Fibroblast of villous mesenchyme (primary cell): ENCODE results near the gene HPGD. TPM values are rescaled to one million over a fixed set of nuclear protein-coding genes. Genes with fewer than 3 reads are reported as not detected.

Experiments
- DNase-seq: peaks from one replicate; pipeline ENCODE4 v3.0.0-alpha.2; 2010; ENCODE audit warnings: low read depth
- H3K4me3 ChIP-seq: 2 replicates; pipeline ENCODE4 v1.5.1; 2011; ENCODE audit warnings: low read depth, mild to moderate bottlenecking, low read length
- total RNA-seq: library from RNA; depleted of rRNA; stranded (reverse); fragments of >200 nt; gene quantifications from 2 replicates; pipeline ENCODE4 v1.2.3, GENCODE V29; 2012
- TF ChIP-seq, protein P1 (sequence below): IDR thresholded peaks from 2 replicates; pipeline ENCODE4 v1.5.1; 2012; ENCODE audit warnings: low read depth, mild to moderate bottlenecking, low read length; ENCODE audit not compliant: insufficient read depth

Gene HPGD
- total RNA-seq, 1 donor = not detected

DNA sequence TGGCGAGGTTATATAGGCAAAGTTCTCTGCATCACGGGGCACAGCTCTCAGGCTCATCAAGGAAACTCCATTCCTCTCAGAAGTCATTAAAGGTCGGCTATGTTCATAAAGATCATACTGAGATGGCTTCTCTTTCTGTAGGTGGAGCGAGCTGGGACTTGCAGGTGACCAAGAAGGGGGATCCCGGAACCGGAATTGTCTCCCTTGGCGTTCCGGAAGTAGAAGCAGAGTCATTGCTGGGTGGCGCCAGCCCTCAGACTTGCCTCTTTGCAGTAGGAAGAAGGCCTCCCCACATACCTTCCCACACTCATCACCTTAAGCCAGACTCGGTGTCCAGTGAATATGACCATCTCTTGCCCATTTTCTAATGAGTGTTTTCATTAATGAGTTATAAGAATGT is 17.9 kb upstream of the HPGD start:
- no peak for DNase-seq
- no peak overlapping the region for H3K4me3 ChIP-seq
- TF ChIP-seq, protein P1, sequence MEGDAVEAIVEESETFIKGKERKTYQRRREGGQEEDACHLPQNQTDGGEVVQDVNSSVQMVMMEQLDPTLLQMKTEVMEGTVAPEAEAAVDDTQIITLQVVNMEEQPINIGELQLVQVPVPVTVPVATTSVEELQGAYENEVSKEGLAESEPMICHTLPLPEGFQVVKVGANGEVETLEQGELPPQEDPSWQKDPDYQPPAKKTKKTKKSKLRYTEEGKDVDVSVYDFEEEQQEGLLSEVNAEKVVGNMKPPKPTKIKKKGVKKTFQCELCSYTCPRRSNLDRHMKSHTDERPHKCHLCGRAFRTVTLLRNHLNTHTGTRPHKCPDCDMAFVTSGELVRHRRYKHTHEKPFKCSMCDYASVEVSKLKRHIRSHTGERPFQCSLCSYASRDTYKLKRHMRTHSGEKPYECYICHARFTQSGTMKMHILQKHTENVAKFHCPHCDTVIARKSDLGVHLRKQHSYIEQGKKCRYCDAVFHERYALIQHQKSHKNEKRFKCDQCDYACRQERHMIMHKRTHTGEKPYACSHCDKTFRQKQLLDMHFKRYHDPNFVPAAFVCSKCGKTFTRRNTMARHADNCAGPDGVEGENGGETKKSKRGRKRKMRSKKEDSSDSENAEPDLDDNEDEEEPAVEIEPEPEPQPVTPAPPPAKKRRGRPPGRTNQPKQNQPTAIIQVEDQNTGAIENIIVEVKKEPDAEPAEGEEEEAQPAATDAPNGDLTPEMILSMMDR = no peak

DNA sequence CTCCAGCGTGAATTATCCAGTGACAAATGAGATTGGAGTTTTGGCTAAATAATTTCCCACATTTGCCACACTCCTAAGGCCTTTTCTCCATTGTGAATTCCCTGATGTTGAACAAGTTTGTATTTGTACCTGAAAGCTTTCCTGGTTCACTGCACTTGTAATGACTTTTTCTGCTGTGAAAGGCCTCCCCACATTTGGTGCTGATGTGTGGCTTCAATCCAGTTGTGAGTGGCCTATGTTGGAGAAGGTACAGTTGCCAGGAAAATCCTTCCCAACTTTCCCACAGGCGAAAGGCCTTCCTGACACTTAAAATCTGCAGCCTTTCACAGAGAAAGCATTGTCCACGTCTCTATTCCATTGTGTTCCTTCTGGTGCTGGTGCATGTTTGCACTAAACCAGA is 17.3 kb upstream of the HPGD start:
- no peak overlapping the region for H3K4me3 ChIP-seq
- DNase-seq = no peak
- TF ChIP-seq, protein P1 = no peak

- peak; percentile 10 for DNase-seq
- TF ChIP-seq, protein P1 = no peak
- no peak overlapping the region for H3K4me3 ChIP-seq
Measured at GRCh38 chr4:174538876-174539250, 16.6 kb upstream of the HPGD start.

- DNase-seq = peak; percentile 28
- TF ChIP-seq, protein P1 = no peak
- H3K4me3 ChIP-seq = no peak overlapping the region
Measured at GRCh38 chr4:174538123-174538875, 16.0 kb upstream of the HPGD start.

GRCh38 chr4:174537634-174538033 is 15.3 kb upstream of the HPGD start:
- TF ChIP-seq, protein P1 = no peak

GRCh38 chr4:174534461-174534860 is 12.2 kb upstream of the HPGD start:
- TF ChIP-seq, protein P1 = no peak
- no peak overlapping the region for H3K4me3 ChIP-seq
- DNase-seq = no peak

More at GRCh38 chr4:174537634-174538033, 15.3 kb upstream of the HPGD start:
- no peak for DNase-seq
- H3K4me3 ChIP-seq = no peak overlapping the region

DNA sequence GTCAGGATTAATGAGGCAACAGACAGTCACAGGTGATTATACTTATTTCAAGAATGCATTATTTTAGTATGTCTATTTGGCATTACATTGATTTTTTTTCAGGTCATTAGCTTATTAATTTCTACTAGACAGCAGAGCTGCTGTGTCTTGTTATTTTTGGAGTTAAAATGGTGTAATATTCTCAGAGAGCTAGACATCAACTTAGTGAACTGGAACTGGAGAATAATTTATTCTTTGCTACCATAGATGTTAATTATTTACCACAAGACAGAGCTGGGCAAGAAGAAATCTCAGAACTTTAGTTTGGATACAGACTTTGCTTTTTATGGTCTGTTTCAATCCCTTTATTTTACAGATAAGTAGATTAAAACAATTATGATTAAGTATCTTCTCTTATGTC is 10.2 kb upstream of the HPGD start:
- DNase-seq = no peak
- TF ChIP-seq, protein P1 = no peak
- no peak overlapping the region for H3K4me3 ChIP-seq
